PC-3 (cell line): ENCODE results near the gene IQSEC1.

ENCODE experiments used
- EZH2 ChIP-seq: fragments of 300-600 bp; sonication (generic); IDR thresholded peaks from one replicate; pipeline ENCODE4 v1.6.1; 2017; ENCODE audit warnings: antibody characterized with exemption, mild to moderate bottlenecking, low read length; ENCODE audit not compliant: unreplicated experiment
- TF ChIP-seq, protein P1 (sequence below): fragments of 300-600 bp; sonication (generic); conservative IDR thresholded peaks from 2 replicates; pipeline ENCODE4 v1.5.1; 2017; ENCODE audit warnings: antibody characterized with exemption, low read depth, mild to moderate bottlenecking, low read length

DNA sequence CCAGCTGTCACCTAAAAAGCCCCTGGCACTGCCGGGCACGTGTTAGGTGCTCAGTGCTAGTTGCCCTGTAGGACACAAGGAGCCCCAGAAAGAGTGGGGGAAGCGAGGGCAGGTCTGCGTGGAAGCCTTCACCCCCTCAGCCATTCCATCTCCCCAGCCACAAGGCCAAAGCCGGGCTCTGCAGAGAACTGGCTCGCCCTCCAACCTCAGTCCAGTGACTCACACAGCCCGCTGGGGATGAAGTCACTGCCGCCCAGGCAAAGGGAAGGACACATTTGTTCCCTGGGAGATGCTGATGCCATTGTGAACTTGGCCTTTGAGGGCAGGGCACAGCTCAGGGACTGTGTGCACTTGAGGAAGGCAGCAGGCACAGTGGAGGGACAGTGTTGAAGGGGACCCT lies 48.1 kb downstream of the IQSEC1 start:
- TF ChIP-seq, protein P1, sequence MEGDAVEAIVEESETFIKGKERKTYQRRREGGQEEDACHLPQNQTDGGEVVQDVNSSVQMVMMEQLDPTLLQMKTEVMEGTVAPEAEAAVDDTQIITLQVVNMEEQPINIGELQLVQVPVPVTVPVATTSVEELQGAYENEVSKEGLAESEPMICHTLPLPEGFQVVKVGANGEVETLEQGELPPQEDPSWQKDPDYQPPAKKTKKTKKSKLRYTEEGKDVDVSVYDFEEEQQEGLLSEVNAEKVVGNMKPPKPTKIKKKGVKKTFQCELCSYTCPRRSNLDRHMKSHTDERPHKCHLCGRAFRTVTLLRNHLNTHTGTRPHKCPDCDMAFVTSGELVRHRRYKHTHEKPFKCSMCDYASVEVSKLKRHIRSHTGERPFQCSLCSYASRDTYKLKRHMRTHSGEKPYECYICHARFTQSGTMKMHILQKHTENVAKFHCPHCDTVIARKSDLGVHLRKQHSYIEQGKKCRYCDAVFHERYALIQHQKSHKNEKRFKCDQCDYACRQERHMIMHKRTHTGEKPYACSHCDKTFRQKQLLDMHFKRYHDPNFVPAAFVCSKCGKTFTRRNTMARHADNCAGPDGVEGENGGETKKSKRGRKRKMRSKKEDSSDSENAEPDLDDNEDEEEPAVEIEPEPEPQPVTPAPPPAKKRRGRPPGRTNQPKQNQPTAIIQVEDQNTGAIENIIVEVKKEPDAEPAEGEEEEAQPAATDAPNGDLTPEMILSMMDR, result no peak
- no peak for TF ChIP-seq EZH2
